22Rv1 (cell line): ENCODE results near the gene ALKBH5.

Experiments
- CTCF ChIP-seq: fragments of 450-650 bp; IDR thresholded peaks from 2 replicates; pipeline ENCODE4 v1.5.1; 2017; ENCODE audit warnings: mild to moderate bottlenecking
- ZFX ChIP-seq: fragments of 450-650 bp; IDR thresholded peaks from 2 replicates; pipeline ENCODE4 v1.6.1; 2017; ENCODE audit warnings: antibody characterized with exemption, borderline replicate concordance

DNA sequence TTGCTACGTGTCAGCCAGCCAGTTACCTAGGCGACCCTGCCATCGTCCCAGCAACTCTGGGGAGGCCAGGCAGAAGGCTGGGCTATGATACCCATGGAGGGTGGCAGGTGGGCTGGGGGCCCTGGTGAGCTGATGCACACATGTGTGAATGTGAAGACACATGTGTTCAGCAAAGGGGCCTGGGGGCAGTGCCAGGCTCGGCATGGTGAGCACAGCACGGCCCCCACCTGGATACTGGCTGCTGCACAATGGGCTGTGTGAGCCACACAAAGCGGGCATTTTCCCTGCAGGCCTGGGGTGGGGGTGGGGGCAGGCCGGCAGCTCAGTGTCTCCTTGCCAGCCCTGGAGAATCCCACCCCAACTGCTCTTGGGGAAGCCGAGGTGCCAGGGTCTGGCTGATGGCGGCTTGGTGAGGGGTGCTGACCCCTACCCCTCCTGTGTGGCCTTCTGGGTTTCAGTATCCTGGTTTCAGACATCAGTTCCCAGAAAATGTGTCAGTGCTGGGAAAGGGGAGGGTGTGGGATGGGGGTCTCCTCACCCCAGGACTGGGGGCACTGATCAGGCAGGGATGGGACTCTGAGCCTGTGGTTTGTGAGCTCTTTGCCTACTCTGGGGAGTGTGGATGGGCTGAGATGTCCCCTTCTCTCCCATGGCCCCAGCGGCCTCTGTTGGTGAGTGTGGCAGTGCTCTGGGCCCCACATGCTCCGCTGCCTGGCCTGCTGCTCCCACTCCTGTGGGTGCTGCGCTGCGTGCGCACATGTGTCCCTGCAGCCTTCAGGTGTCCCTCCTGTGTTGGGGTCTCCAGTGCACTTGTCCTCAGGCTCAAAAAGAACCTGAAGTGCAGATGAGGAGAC is 46.9 kb downstream of the ALKBH5 start:
- TF ChIP-seq CTCF (no peak), ZFX (no peak)
